H1 (cell line): ENCODE measurements around the gene BAZ1B. TPM values are rescaled to one million over a fixed set of nuclear protein-coding genes. Genes with fewer than 3 reads are reported as not detected.

Source experiments
- CTCF ChIA-PET: fragments of 300-600 bp; sonication (Branson Sonifier 250); formaldehyde crosslinking; loops from one replicate; lab custom pipeline; 2021; ENCODE audit not compliant: partially characterized antibody; lab: Charles Lee
- POLR2A ChIA-PET: fragments of 300-600 bp; sonication (Branson Sonifier 250); formaldehyde crosslinking; loops from one replicate; lab custom pipeline; 2021; ENCODE audit warnings: inconsistent platforms; ENCODE audit not compliant: partially characterized antibody; lab: Charles Lee
- DNase-seq, 2 experiments: peaks; one replicate each; pipeline versions ENCODE4 v3.0.0 to v3.0.0-alpha.2; 2010 to 2022; ENCODE audit warnings: low spot score in 2 of 2, low read depth in 1 of 2, mixed read lengths in 1 of 2
- FAIRE-seq: peaks from 2 replicates; lab custom pipeline; 2011; peaks lifted over from hg19 to GRCh38; lab: Jason Lieb, UNC
- H2AFZ ChIP-seq: 2 replicates; pipeline ENCODE4 v1.8.1; 2012; ENCODE audit warnings: low read length, inconsistent platforms
- H2AK5ac ChIP-seq: 2 replicates; pipeline ENCODE4 v1.6.1; 2013; ENCODE audit warnings: low read depth, low read length
- H2BK120ac ChIP-seq: replicated peaks from 2 replicates; pipeline ENCODE3; 2013; ENCODE audit warnings: low read depth, low read length, inconsistent platforms
- H2BK12ac ChIP-seq: 2 replicates; pipeline ENCODE4 v1.6.1; 2013; ENCODE audit warnings: low read depth, low read length
- H2BK15ac ChIP-seq: 2 replicates; pipeline ENCODE4 v1.6.1; 2013; ENCODE audit warnings: low read length
- H2BK20ac ChIP-seq: 2 replicates; pipeline ENCODE4 v1.6.1; 2013; ENCODE audit warnings: low read length
- H2BK5ac ChIP-seq: 2 replicates; pipeline ENCODE4 v1.6.1; 2013; ENCODE audit warnings: low read depth, low read length
- H3K14ac ChIP-seq: 2 replicates; pipeline ENCODE4 v1.6.1; 2013; ENCODE audit warnings: inconsistent platforms; ENCODE audit not compliant: insufficient read length
- H3K18ac ChIP-seq: 2 replicates; pipeline ENCODE4 v1.6.1; 2013; ENCODE audit warnings: low read length; ENCODE audit errors: extremely low read depth
- H3K23ac ChIP-seq: 2 replicates; pipeline ENCODE4 v1.6.1; 2013; ENCODE audit warnings: inconsistent platforms; ENCODE audit not compliant: insufficient read length
- H3K23me2 ChIP-seq: 2 replicates; pipeline ENCODE4 v1.6.1; 2013; ENCODE audit warnings: low read depth, low read length
- H3K27ac ChIP-seq: 2 replicates; pipeline ENCODE4 v1.6.1; 2011; ENCODE audit warnings: low read depth, low read length, inconsistent platforms
- H3K27me3 ChIP-seq, 4 experiments: replicated peaks in 1 of 4; 1 replicate in 1 of 4; 2 replicates in 3 of 4; pipeline versions ENCODE4 v1.6.1 to v1.8.1; 2011 to 2013; ENCODE audit warnings: low read length in 3 of 4, mild to moderate bottlenecking in 3 of 4, inconsistent platforms in 2 of 4, mixed read lengths in 2 of 4, moderate library complexity in 1 of 4; ENCODE audit not compliant: control insufficient read depth in 3 of 4, insufficient read depth in 3 of 4; ENCODE audit errors: extremely low read depth in 1 of 4
- H3K36me3 ChIP-seq, 4 experiments: 2 replicates each; pipeline versions ENCODE4 v1.6.1 to v1.8.1; 2011 to 2013; ENCODE audit warnings: mild to moderate bottlenecking in 4 of 4, low read length in 3 of 4, moderate library complexity in 2 of 4, control low read depth in 1 of 4, inconsistent platforms in 1 of 4; ENCODE audit not compliant: insufficient read depth in 4 of 4, control insufficient read depth in 2 of 4
- H3K4ac ChIP-seq: replicated peaks from 2 replicates; pipeline ENCODE3; 2013; ENCODE audit warnings: low read length, low read depth, mixed read lengths, inconsistent platforms; ENCODE audit not compliant: insufficient read length
- H3K4me1 ChIP-seq, 4 experiments: replicated peaks in 1 of 4; 1 replicate in 1 of 4; 2 replicates in 3 of 4; pipeline versions ENCODE4 v1.6.1 to v1.8.1; 2011 to 2013; ENCODE audit warnings: low read length in 3 of 4, inconsistent platforms in 2 of 4, mixed read lengths in 1 of 4; ENCODE audit not compliant: insufficient read depth in 4 of 4, control insufficient read depth in 3 of 4
- H3K4me2 ChIP-seq, 2 experiments: 2 replicates each; pipeline versions ENCODE4 v1.6.1 to v1.8.1; 2011 to 2013; ENCODE audit warnings: low read depth in 2 of 2, low read length in 2 of 2, control low read depth in 1 of 2, inconsistent platforms in 1 of 2, mild to moderate bottlenecking in 1 of 2; ENCODE audit not compliant: insufficient read depth in 1 of 2
- H3K4me3 ChIP-seq, 4 experiments: fragments of 200-600, 300-600 bp in 1 of 4; sonication (generic), shearing (Covaris generic), sonication (Bioruptor Twin) in 1 of 4; 2 replicates each; pipeline versions ENCODE4 v1.5.1 to v1.8.1; 2011 to 2016; ENCODE audit warnings: low read length in 4 of 4, low read depth in 3 of 4, control low read depth in 2 of 4, inconsistent platforms in 2 of 4, mild to moderate bottlenecking in 2 of 4, mixed read lengths in 1 of 4, moderate library complexity in 1 of 4; ENCODE audit not compliant: insufficient read depth in 2 of 4; ENCODE audit errors: extremely low read depth in 1 of 4
- H3K56ac ChIP-seq: replicated peaks from 2 replicates; pipeline ENCODE3; 2013; ENCODE audit warnings: low read depth, mild to moderate bottlenecking, mixed read lengths, low read length, inconsistent platforms; ENCODE audit not compliant: insufficient read length
- H3K79me1 ChIP-seq: 2 replicates; pipeline ENCODE4 v1.6.1; 2013; ENCODE audit warnings: low read depth, low read length, control low read depth
- H3K79me2 ChIP-seq, 2 experiments: 2 replicates each; pipeline versions ENCODE4 v1.6.1 to v1.8.1; 2012 to 2013; ENCODE audit warnings: low read length in 2 of 2, mild to moderate bottlenecking in 2 of 2, inconsistent platforms in 1 of 2; ENCODE audit not compliant: insufficient read depth in 2 of 2, control insufficient read depth in 1 of 2
- H3K9ac ChIP-seq, 4 experiments: replicated peaks in 1 of 4; 1 replicate in 1 of 4; 2 replicates in 3 of 4; pipeline versions ENCODE4 v1.6.1 to v1.8.1; 2011 to 2013; ENCODE audit warnings: low read depth in 3 of 4, low read length in 3 of 4, control low read depth in 2 of 4, mild to moderate bottlenecking in 2 of 4, moderate library complexity in 2 of 4, inconsistent platforms in 1 of 4; ENCODE audit errors: extremely low read depth in 1 of 4
- H3K9me3 ChIP-seq, 2 experiments: 2 replicates each; pipeline versions ENCODE4 v1.6.1 to v1.8.1; 2012 to 2013; ENCODE audit warnings: mild to moderate bottlenecking in 2 of 2, moderate library complexity in 2 of 2, control low read depth in 1 of 2, inconsistent platforms in 1 of 2, low read depth in 1 of 2, low read length in 1 of 2, mixed read lengths in 1 of 2; ENCODE audit not compliant: insufficient read depth in 2 of 2
- H4K20me1 ChIP-seq, 2 experiments: replicated peaks in 1 of 2; 2 replicates each; pipeline versions ENCODE3 to v1.8.1; 2011 to 2013; ENCODE audit warnings: inconsistent platforms in 2 of 2, low read length in 2 of 2, mild to moderate bottlenecking in 1 of 2; ENCODE audit not compliant: insufficient read depth in 2 of 2, control insufficient read depth in 1 of 2
- H4K5ac ChIP-seq: 2 replicates; pipeline ENCODE4 v1.6.1; 2013; ENCODE audit warnings: low read length, low read depth, mixed read lengths, inconsistent platforms; ENCODE audit not compliant: insufficient read length
- H4K8ac ChIP-seq: 2 replicates; pipeline ENCODE4 v1.8.0; 2013; ENCODE audit warnings: mild to moderate bottlenecking, moderate library complexity, low read length, inconsistent platforms; ENCODE audit not compliant: insufficient read depth; ENCODE audit errors: extremely low read depth
- H4K91ac ChIP-seq: replicated peaks from 2 replicates; pipeline ENCODE3; 2013; ENCODE audit warnings: low read length, mixed read lengths, inconsistent platforms; ENCODE audit not compliant: insufficient read length
- BACH1 ChIP-seq: IDR thresholded peaks from 2 replicates; pipeline ENCODE4 v1.6.1; 2012; ENCODE audit warnings: low read length, improper control_type of control experiment
- CBX5 ChIP-seq: fragments of 300-800, 300-1000 bp; sonication (generic); IDR thresholded peaks from 2 replicates; pipeline ENCODE4 v1.7.1; 2016; ENCODE audit warnings: antibody characterized with exemption, low read length, low read depth
- CREB1 ChIP-seq: IDR thresholded peaks from 2 replicates; pipeline ENCODE4 v1.6.1; 2012; ENCODE audit warnings: inconsistent platforms
- POLR2A ChIP-seq, 2 experiments: IDR thresholded peaks; 1 replicate in 1 of 2; 2 replicates in 1 of 2; pipeline ENCODE4 v1.6.1; 2011; ENCODE audit warnings: low read depth in 2 of 2, low read length in 2 of 2, mild to moderate bottlenecking in 2 of 2; ENCODE audit errors: control extremely low read depth in 1 of 2
- RAD21 ChIP-seq, 2 experiments: IDR thresholded peaks in 1 of 2; conservative IDR thresholded peaks in 1 of 2; 2 replicates each; pipeline ENCODE4 v1.6.1; 2011; ENCODE audit warnings: low read depth in 2 of 2, low read length in 2 of 2, improper control_type of control experiment in 1 of 2, inconsistent platforms in 1 of 2, mild to moderate bottlenecking in 1 of 2, moderate library complexity in 1 of 2
- SIN3A ChIP-seq, 2 experiments: IDR thresholded peaks in 1 of 2; conservative IDR thresholded peaks in 1 of 2; 2 replicates each; pipeline ENCODE4 v1.6.1; 2011 to 2012; ENCODE audit warnings: low read length in 2 of 2, improper control_type of control experiment in 1 of 2, low read depth in 1 of 2, mild to moderate bottlenecking in 1 of 2
- SP1 ChIP-seq: IDR thresholded peaks from 2 replicates; pipeline ENCODE4 v1.6.1; 2011; ENCODE audit warnings: low read depth, low read length
- TCF12 ChIP-seq: IDR thresholded peaks from 2 replicates; pipeline ENCODE4 v1.6.1; 2011; ENCODE audit warnings: low read depth, mild to moderate bottlenecking, low read length
- USF2 ChIP-seq: IDR thresholded peaks from 2 replicates; pipeline ENCODE4 v1.6.1; 2011; ENCODE audit warnings: low read length, improper control_type of control experiment
- WGBS, 2 experiments: shearing (Covaris generic) in 1 of 2; methylation state at CpG; one replicate each; pipeline versions ENCODE4 v1.1.6 to v1.1.7; 2013 to 2015; ENCODE audit warnings: low lambda C conversion rate in 2 of 2, mixed read lengths in 2 of 2, inconsistent platforms in 1 of 2, low coverage in 1 of 2, missing lambda C conversion rate in 1 of 2; ENCODE audit not compliant: insufficient replicate concordance in 2 of 2, insufficient coverage in 1 of 2, insufficient read length in 1 of 2; ENCODE audit errors: extremely low coverage in 1 of 2, missing lambda C conversion rate in 1 of 2; 5-methylcytosine and 5-hydroxymethylcytosine counted together
- polyA plus RNA-seq, 7 experiments: library from polyadenylated mRNA; depleted of rRNA in 3 of 7; stranded (reverse) in 5 of 7; unstranded in 2 of 7; fragments of >200 nt in 5 of 7; fragments of 200-250 nt in 2 of 7; gene quantifications; 1 replicate in 5 of 7; 2 replicates in 1 of 7; 4 replicates in 1 of 7; pipeline versions ENCODE4 v1.2.1 to v1.2.3, GENCODE V29; 2011 to 2013; ENCODE audit warnings: missing spikeins in 2 of 7, mixed read lengths in 2 of 7
- total RNA-seq: library from RNA; stranded (reverse); fragmentation: NEBNext Ultra II Directional; extraction: Animal tissue kit (Norgen Biotek cat#: 25700); gene quantifications from 2 replicates; pipeline ENCODE4 v1.2.1, GENCODE V29; 2021

Gene BAZ1B
- total and polyA plus RNA-seq, 2 of the 8 experiments (the other 6 are each of a cell fraction or from before 2014, with no cell fraction given), result 21.0 to 86.8 TPM

DNA sequence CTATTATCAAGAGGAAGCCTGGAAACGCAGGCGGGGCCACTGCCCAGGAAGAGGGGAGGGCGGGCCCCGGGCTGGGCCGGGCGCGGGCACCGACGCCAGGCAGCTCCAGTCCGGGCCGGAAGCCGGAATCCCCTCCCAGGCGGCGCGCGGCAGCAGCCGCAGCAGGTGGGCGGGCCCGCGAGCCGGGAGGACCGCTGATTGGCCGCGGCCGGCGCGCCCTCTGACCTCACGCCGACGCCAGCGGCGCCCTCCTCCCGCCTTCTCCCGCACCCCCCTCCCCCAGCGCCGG lies 35.0 kb upstream of the BAZ1B start:
- no CpG with 5 or more reads among the region's 36 CpGs for WGBS, 2 experiments
- no peak overlapping the region for H2AK5ac ChIP-seq
- peaks cover 9% of the 10 kb centered on the region for H3K23me2 ChIP-seq
- H3K4me1 ChIP-seq, result peaks cover 0 to 3% (median 1%) of the 10 kb centered on the region in 4 experiments; a peak in 2 of 7 replicates
- no peak for FAIRE-seq
- no peak overlapping the region for H3K23ac ChIP-seq
- DNase-seq, result peak; percentile 81 to 95
- POLR2A ChIA-PET, result interaction anchor here (0.6 to 2.5 kb wide), 14 partner anchors 10 to 145 kb away, joined by 3 to 31 read pairs (median 4); partner anchors contain the start of genes BAZ1B and TBL2
- H4K5ac ChIP-seq, result no peak overlapping the region
- no peak overlapping the region for H2BK120ac ChIP-seq
- peaks cover 0 to 30% of the 10 kb centered on the region in 2 experiments; a peak in 3 of 4 replicates for H3K79me2 ChIP-seq
- peak overlapping the region; percentile 96 for H3K18ac ChIP-seq
- no peak overlapping the region for H3K56ac ChIP-seq
- peak overlapping the region; percentile 95 to 99 (median 98) for H3K9ac ChIP-seq
- no peak overlapping the region for H2BK20ac ChIP-seq
- H4K91ac ChIP-seq, result no peak overlapping the region
- peaks cover 0 to 8% (median 1%) of the 10 kb centered on the region in 4 experiments; a peak in 4 of 7 replicates for H3K27me3 ChIP-seq
- no peak overlapping the region for H3K4ac ChIP-seq
- peaks cover 6% of the 10 kb centered on the region; the same call in 1 of the 2 replicates for H3K79me1 ChIP-seq
- no peak overlapping the region for H2BK12ac ChIP-seq
- no peak overlapping the region for H3K14ac ChIP-seq
- H3K27ac ChIP-seq, result peak overlapping the region; percentile 99
- H4K20me1 ChIP-seq, result peaks cover 2 to 3% of the 10 kb centered on the region in 2 experiments
- CTCF ChIA-PET, result no interaction called here
- H4K8ac ChIP-seq, result peak overlapping the region; percentile 100
- no peak overlapping the region for H2AFZ ChIP-seq
- H3K4me3 ChIP-seq, result peak overlapping the region; percentile 68 to 87 (median 76)
- H3K4me2 ChIP-seq, result peak overlapping the region; percentile 92 to 94
- no peak for TF ChIP-seq CBX5
- no peak for TF ChIP-seq BACH1
- TF ChIP-seq TCF12, result no peak
- 0 out of 2 replicates have a peak, but pooled peaks have one; percentile 32 for TF ChIP-seq SP1
- TF ChIP-seq CREB1, result peak; percentile 86
- no peak for TF ChIP-seq RAD21 (IDR thresholded peaks at IDR 0.05 in 1 of 2, conservative IDR thresholded peaks at IDR 0.05 in 1 of 2; ENCODE audit: low read depth in 2 of 2, low read length in 2 of 2)
- no peak for TF ChIP-seq USF2
- TF ChIP-seq SIN3A (conservative IDR thresholded peaks at IDR 0.05 in 1 of 2, IDR thresholded peaks at IDR 0.05 in 1 of 2; ENCODE audit: low read depth in 1 of 2, low read length in 2 of 2), result peak in 1 of 2 experiments; percentile 91; a peak in 2 of 4 replicates
- TF ChIP-seq POLR2A (IDR thresholded peaks at IDR 0.05; ENCODE audit: control extremely low read depth in 1 of 2, low read depth in 2 of 2, low read length in 2 of 2), result 0 out of 3 replicates have a peak, but pooled peaks of 1 of the 2 experiments have one; percentile 7
- H2BK15ac ChIP-seq, result no peak overlapping the region
- H2BK5ac ChIP-seq, result peak overlapping the region; percentile 83; the same call in 1 of the 2 replicates
- H3K9me3 ChIP-seq, result no peaks in the 10 kb centered on the region
- H3K36me3 ChIP-seq, result no peaks in the 10 kb centered on the region
